ENCODE data around the gene FYTTD1.

Gene FYTTD1

DNA sequence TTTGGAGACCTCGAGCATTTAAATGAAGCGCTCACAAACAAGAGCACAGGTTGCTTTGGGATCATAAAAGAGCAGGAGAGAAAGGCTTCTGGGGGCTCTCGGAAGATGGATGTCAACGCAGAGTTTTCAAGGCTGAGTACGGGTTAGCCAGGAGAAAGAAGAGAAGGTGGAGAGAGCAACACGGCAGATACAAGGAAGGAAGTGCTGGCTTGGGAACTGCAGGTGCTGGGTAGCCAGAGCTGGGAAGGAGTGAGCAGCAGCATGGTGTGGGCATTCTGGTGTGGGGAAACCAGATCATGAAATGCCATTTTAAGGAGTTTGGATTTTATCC is 12.4 kb upstream of the FYTTD1 start:
- DNase-seq (ENCODE audit: low read depth in 2 of 2) = no peak

DNA sequence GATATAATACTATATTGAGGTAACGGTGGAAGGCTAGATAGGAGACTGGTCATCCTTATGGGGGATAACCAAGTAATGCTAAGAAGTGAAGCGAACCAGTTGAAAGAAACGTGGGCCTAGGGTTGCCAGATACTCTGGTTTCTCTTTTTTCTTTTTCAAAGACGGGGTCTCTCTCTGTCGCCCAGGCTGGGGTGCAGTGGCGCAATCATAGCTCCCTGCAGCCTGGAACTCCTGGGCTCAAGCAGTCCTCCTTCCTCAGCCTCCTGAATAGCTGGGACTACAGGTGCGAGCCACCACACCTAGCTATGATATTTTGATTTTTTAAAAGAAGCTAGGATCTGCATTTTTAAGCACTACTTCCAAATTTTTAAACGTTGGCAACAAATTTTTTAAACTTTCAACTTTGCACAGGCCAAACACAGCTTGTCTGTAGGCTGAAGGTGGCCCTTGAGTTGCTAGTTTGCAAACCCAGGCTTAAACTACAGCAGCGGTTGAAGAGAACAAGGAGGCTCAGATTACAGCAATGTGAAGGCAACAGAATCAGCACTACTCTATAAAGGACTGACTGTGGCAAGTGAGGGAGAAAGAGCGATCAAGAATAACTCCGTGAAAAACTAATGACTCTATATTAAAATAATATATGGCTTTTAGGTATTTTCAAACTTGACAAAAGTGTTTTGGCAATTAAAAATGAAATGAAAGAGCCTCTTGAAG is 11.8 kb upstream of the FYTTD1 start:
- DNase-seq (ENCODE audit: low read depth in 2 of 2) = no peak

- DNase-seq (ENCODE audit: low read depth in 2 of 2) = no peak
Measured at GRCh38 chr3:197742787-197743186, 6.9 kb upstream of the FYTTD1 start.

DNA sequence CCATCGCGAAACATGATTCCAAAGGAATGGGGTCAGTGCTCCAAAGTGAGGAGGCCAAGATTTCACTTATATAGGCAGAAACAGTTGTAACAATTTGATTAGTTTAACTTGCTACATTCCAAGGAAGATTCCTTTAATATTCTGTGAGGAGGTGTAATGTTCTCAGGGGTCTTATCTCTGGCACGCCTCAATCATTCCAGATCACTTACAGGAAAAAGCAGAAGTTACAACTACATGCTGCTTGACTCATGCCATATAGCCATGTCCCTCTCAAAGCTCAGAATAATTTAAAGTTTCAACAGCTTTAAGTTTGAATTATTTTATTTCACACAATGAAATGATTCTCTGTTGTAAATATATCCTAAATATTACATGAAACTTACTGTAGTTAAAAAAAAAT is 3.5 kb upstream of the FYTTD1 start:
- no peak for DNase-seq (ENCODE audit: low read depth in 2 of 2)

DNA sequence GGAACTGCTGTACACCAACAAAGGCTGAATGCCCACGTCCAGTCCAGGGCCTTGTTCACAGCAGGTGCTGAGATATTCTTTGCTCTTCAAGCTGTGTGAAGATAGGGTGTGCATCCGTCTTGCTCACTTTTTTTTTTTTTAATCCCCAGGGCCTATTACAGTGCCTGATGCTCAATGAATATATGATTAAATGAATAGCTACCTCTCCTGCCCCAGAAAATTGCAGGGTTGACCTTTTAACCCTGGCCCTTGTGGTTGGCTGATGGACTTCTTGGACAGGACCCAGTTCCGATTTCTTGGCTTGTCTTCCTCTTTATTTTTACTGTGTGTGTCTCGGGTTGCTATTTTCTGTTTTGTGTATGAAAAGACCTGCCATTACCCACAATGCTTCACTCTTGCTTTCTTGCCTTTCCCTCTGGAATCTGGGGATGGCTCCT is 2.9 kb upstream of the FYTTD1 start:
- DNase-seq (ENCODE audit: low read depth in 2 of 2) = no peak

GRCh38 chr3:197748597-197749314 is 927 bp upstream of the FYTTD1 start:
- no peak for DNase-seq (ENCODE audit: low read depth in 2 of 2)

DNA sequence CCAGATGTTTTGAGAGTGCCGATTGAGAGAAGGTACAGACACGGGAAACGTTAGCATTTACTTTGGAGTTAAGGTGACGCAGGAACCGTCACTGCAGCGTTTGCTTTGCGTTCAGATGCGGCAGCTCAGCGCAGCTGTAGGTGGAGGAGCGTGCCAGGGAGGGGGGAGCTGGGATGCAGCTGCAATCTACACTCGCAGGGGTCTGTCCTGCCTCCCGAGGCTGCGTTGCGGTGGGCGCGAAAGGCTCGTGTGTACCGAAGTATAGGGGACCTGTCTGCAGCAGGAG is 425 bp upstream of the FYTTD1 start:
- peak; percentile 43 to 45 for DNase-seq (ENCODE audit: low read depth in 2 of 2)

DNA sequence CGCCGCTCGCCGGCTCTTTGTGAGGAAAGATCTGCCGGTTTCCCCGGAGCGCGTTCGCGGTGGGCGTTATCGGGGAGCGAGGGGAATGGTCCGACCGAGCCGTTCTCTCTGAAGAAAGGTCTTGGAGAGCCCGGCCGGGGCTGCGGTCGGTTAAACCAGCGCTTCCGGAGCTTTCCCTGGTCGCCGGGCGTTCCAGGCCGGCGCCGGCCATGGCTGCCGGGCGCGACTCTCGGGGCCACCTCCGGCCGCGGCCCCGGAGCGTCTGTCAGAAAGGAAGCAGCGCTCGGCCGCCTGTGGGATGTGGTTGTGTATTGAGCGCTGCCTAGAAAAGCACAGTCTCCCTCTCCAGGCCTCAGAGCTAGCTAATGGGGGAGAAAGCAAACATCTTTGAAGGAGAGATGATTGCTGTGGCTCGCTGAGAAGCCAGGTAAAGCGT is 731 bp downstream of the FYTTD1 start:
- DNase-seq (ENCODE audit: low read depth in 2 of 2) = peak; percentile 27 to 45

DNA sequence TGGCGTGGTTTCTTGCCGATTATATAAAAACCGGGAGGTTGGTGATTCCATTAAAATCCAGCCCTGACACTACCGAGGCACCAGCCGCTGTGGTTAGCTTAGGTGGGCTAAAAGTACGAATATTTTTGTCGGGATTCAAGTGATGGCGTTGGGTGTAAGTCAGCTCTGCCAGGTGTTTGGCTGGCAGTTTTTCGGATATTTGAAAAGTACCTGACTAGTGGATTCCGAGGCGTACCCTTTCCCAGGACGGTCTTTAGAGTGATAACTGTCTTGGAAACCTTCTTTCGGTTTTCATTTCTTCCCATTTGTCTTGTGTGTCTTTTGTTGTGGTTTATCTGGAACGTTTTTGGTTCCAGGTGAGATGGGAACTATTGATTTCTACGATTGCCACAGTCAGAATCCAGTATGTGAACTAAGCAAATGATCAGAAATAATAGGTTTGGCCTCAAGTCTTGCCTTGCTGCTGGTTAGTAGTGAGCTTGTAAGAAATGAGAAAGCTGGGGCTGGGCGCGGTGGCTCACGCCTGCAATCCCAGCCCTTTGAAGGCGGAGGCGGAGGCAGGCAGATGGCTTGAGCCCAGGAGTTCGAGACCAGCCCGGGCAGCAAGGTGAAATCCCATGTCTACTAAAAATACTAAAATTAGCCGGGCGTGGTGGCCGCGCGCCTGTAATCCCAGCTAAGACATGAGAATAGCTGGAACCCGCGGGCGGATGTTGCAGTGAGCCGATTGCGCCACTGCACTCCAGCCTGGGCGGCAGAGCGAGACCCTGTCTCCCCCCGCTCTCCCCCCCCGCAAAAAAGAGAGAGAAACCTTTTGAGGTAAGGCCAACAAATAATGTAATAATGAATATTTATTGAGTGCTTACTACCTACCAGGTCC is 1.4 kb downstream of the FYTTD1 start:
- DNase-seq (ENCODE audit: low read depth in 2 of 2) = peak; percentile 23 to 30

- DNase-seq (ENCODE audit: low read depth in 2 of 2) = no peak
Measured at GRCh38 chr3:197752107-197752506, 2.4 kb downstream of the FYTTD1 start.

DNA sequence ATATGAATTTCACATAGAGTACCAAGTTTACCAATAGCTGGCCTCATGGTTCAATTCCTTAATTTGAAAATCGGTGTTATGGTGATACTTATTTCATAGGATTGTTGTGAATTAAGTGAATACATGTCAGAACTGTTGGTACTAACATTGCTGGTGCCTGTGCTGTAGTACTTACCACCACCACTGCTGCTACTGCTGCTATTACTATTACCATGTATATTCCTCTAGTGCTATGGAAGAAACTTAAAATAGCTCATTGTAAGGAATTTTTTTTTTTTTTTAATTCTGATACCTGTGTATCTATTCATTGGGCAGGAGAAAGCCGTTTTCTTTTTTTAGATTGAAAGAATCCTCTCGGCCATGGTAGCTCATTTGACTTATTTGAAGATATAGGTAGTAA is 3.6 kb downstream of the FYTTD1 start:
- no peak for DNase-seq (ENCODE audit: low read depth in 2 of 2)

DNA sequence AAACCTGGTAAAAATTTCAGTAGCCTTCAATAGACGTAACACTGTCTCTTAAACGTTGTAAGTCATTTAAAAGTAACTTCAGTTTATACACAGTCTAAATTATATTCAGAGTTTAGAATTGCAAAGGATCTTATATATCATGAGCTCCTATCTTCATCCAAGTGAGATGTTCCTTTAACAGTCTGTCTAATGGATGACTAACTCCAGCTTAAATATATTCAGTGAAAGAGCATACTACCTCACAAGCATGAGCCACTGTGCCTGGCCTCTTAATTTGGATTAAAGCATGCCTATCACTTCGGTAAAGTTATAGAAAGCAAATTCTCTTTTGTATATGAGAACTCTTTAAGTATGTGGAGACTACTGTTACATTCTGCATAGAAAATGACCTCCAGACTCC is 7.0 kb downstream of the FYTTD1 start:
- DNase-seq (ENCODE audit: low read depth in 2 of 2) = no peak

- DNase-seq (ENCODE audit: low read depth in 2 of 2) = no peak
Measured at GRCh38 chr3:197758512-197758911, 8.8 kb downstream of the FYTTD1 start.

DNA sequence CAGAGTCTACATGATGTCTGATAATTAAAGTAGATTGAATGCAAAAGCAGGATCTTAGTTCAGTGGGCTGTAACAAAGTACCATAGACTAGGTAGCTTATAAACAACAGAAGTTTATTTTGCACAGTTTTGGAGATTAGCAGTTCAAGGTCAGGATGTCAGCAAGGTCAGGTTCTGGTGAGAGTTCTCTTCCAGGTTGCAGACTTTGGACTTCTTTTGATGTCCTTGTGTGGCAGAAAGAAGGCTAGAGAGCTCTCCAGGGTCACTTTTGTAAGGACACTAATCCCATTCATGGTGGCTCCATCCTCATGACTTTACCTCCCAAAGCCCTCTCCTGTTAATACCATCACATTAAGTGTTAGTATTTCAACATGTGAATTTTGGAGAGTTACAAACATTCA is 12.1 kb downstream of the FYTTD1 start:
- no peak for DNase-seq (ENCODE audit: low read depth in 2 of 2)

- no peak for DNase-seq (ENCODE audit: low read depth in 2 of 2)
Measured at GRCh38 chr3:197775317-197775716, 25.6 kb downstream of the FYTTD1 start.

- no peak for DNase-seq (ENCODE audit: low read depth in 2 of 2)
Measured at GRCh38 chr3:197782230-197782629, 32.5 kb downstream of the FYTTD1 start.

GRCh38 chr3:197784019-197784585 is 34.4 kb downstream of the FYTTD1 start:
- DNase-seq (ENCODE audit: low read depth in 2 of 2) = no peak

- DNase-seq (ENCODE audit: low read depth in 2 of 2) = no peak
Measured at GRCh38 chr3:197787412-197787811, 37.7 kb downstream of the FYTTD1 start.

DNA sequence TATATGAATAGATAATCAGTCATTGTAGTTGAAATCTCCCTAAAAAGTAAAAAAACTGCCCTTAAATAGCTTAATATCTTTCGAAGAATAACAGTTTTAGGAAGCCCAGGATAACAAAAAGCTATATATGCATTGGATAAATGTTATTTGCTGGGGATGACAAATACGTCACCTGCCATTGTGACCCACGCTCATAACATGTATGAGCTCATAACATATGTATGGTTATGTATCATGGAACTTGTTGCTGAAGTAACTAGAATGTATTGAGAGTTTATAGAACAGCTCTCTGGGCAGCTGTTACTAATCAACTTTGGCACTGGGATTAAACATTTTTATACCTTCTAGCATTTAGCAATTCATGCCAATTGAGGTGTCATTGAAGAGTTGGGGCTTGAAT is 39.6 kb downstream of the FYTTD1 start:
- DNase-seq (ENCODE audit: low read depth in 2 of 2) = no peak

DNA sequence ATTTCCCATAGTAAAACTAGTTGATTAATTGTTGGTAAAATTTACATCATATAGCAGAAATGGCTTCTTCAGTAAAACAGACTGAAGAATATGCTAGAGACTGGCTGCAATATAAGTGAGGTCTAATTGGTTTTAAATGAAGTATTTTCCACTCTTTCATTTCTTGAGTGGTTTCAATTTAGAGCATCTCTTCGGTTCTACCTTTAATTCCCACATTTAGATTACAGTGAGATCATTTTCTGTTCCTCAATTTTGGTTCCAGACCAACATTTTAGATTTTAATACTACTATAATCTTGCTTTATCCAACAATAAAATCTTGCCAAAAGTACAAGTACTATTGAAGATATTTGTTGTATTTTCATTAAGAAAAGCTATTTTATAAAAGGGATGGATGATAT is 40.4 kb downstream of the FYTTD1 start:
- DNase-seq (ENCODE audit: low read depth in 2 of 2) = no peak

DNA sequence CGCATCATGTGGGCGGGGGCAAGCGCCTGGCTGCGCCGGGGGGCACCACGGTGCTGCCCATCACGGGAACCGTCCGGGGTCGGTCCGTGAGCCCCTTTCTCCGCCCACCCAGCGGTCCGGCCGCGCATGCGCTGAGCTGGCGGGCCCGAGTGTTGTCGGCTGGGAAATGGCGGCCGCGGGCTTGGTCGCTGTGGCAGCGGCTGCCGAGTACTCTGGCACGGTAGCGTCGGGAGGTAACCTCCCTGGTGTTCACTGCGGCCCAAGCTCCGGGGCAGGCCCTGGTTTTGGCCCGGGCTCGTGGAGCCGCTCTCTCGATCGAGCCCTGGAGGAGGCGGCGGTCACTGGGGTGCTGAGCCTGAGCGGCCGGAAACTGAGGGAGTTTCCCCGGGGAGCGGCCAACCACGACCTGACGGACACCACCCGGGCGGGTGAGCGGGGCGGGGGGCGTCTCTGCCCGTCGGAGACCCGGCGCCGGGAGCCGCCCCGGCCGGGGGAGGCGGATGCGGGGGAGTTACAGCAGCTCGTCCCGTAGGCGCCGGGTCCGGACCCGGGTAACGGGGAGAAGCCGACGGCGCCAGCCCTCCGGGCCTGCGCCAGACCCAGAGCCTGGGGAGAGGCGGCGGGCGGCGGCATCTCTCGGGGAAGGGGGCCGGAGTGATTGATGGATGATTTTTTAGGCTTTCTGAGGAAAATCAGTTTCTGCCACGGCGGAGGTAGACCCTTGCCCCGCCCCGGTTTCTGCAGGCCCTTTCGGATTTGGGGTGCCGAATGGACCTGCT is 41.6 kb downstream of the FYTTD1 start, which contains the start of gene LRCH3:
LRCH3 (plus strand) TSS at position 142 of the 779 bp plus-strand sequence; CDS start at position 167, 25 bp downstream.
- DNase-seq (ENCODE audit: low read depth in 2 of 2) = peak; percentile 79 to 80

Measured in stimulated activated CD4-positive, alpha-beta T cell treated with anti-CD3 and anti-CD28 coated beads, Interleukin-4, amount 100 ng/mL, for 48 hours (primary cell).